Activated gamma-delta T cell (primary cell): ENCODE results near the gene ARFGAP2.
A peak's percentile ranks its signal among the peaks of the same experiment; 100 is the strongest.

Experiments used
- DNase-seq: peaks from one replicate; lab custom pipeline; 2025; lab: John Stamatoyannopoulos, UW

ARFGAP2 gene

GRCh38 chr11:47187723-47188122 lies 11.0 kb upstream of the ARFGAP2 start:
- DNase-seq = no peak

DNA sequence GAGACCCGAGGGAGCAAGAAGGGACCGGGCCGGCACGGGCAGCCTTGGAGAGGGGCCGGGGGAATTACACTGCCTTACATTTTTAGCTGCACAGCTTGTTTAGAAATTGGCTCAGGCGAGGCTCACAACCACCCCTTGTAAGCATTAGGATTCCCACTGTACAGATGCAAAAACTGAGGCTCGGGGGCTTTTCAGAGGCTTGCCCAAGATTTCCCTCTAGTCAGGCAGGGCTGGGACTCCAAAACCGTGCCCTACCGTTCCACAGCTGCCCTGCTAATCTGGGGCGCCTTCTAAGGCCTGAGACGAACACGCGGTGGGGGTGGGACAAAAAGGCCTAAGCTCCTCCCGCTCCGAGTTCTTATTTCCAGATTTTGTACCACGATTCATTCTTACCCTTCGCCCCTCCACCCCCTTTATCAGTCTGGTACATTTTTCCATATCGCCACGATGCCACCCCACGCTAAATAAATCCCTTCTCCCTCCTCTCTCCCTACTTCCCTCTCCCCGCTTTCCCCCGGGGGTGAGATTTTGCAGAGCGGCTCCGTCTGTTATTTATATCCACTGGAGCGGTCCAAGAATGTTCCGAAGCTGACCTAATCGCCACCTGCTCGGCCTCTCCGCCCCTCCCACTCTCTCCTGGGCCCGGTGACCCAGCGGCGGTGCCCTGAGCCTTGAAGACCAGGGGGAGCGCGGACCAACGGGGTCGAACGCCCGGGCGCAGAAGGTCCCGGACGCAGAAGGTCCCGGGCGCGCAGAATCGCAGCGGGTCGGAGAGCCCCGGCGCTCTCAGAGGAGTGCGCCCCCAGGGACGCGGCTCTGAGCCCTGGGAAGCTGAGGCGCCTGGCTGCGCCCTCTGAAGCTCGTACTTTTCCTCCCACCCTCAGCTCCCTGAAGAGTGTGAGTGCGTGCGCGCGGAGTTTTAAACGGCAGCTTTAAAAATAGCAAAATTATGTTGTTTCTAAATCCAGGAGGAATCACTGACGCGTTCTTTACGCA lies 10.3 kb upstream of the ARFGAP2 start:
- DNase-seq = no peak

DNA sequence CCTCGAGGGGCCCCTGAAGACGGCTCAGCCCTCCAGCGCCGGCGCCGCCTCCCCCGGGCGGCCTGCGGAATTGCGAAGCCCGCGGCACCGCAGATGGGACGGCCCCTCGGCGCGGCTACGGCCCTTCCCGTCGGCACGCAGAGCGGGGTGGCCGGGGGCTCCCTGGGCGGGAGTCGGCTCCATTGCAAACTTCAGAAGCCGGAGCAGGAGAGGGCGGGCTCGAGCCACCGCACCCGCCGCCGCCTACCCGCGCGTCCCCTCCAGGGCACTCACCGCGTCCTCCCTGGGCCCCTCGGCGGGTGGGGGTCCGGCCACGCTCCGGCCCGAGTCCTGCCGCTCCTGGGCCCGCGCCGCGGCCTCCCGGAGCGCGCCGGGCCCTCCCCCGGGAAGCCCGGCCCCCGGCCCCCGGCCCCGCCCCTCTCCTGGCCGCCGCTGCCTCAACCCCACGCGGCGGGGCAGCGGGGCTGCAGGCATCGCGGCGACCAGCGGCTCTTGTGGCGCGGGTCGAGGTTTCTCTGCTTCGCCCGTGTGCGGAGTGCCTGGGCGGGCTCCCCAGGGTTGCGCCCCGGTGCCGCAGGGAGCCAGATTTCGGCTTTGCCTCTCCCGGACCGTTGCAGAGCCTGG lies 9.5 kb upstream of the ARFGAP2 start, which contains the start of gene PACSIN3:
Gene PACSIN3 (minus strand): TSS at position 359 of the 624 bp plus-strand sequence. CDS start 3,707 bp downstream, outside the sequence.
- peak; percentile 37 for DNase-seq

DNA sequence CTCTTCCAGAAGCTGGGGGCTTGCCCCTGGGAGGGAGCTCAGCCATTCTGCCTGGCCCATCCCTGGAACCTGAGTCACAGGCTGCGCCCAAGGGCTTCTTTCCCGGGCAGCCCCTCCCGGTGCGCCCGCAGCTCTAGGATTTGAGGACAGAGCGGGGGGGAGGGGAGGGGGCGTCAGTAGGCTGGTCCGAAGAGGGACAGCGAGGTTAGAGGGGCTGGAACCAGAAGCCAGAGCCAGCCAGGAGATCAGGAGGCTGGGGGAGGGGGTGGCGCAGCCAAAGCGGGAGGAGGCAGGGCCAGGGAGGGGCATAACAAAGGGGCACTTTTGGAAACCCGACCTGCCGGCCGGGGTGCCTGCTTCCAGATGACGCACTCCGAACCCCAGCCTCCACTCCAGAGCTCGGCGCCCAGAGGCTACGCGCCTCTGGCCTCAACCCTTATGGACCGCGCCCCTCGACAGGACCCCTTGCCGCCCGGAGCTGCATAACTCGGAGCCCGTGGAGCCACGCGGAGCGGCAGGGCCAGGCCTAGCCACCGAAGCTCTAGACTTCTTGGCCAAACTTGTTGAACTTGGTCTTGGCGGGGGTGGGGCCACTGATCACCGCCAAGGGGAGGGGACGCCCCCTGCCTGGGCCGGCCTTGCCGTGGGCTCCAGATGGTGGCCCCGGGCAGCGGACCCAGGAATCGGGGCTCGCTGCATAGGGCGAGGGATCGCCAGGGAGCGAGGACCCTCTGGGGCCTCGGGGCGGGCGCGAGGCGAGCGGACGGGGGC lies 8.8 kb upstream of the ARFGAP2 start:
- DNase-seq = no peak

GRCh38 chr11:47184711-47185304 lies 8.1 kb upstream of the ARFGAP2 start:
- no peak for DNase-seq

DNA sequence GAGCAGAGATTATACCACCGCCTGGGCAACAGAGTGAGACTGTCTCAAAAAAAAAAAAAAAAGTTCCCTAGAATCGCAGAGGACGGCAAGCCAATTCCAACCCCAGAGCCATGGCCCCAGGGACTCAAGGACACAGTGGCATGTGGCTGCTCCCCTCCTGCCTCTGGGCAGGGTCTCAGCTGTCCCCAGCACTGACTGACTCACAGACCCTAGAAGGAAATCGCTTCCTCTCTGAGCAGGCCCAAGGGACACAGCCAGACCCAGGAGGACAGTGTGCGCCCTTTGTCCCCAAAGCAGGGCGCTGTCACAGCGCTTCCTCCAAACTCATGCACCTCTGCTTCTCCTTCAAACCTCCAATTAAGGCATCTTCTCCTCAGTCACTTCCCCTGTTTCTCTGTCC lies 7.3 kb upstream of the ARFGAP2 start:
- DNase-seq = no peak

GRCh38 chr11:47183031-47183856 lies 6.6 kb upstream of the ARFGAP2 start:
- DNase-seq = no peak

- no peak for DNase-seq
Measured at GRCh38 chr11:47182380-47182779, 5.7 kb upstream of the ARFGAP2 start.

DNA sequence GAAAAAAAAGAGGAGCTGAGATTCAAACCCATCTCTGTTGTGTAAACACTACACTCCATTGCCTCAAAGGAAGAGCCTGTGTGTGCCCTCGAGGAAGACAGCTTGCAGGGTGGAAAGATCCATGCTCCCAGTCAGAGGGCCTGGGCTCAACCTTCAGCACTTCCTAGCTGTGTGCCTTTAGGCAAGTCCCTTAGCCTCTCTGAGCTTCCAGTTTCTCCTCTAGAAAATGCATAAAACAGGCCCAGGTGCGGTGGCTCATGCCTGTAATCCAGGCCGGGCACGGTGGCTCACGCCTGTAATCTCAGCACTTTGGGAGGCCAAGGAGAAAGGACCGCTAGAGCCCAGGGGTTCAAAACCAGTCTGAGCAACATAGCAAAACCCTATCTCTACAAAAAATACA lies 4.6 kb upstream of the ARFGAP2 start:
- no peak for DNase-seq

DNA sequence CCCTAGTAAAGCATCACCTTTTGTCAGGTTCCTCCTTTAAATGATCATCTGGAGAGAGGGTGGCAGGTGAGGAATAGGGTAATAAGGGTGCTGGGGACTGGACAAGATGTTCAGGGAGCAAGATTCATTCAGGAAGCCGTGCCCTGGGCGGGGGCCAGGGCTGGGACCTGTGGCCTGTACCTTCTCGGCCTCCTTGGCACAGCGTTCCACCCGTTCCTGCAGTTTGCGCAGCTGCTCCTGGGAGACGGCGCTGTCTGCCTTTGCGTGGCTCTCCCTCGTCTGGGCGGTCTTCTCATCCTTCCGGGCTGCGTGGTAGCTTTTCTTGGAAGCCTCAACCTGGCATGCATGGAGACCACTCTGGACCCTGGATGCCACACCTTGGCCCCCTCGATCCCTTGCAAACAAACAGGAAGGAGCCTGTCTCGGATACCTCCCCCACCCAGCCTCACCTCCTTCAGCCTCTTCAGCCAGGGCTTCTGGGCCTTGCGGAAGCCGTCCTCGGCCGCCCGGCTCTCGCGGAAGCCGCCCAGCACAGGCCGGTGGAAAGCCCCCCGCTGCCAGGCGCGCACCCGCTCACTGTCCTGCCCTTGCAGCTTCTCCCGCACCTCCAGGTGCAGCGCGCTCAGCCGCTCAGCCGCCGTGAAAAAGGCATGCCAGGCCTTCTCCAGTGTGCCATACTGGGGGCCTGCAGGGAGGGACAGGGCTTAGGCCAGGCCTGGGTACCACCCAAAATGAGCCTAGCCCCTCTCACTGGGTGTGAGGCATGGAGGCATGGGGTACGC lies 3.5 kb upstream of the ARFGAP2 start:
- no peak for DNase-seq

GRCh38 chr11:47179655-47179991 lies 2.9 kb upstream of the ARFGAP2 start:
- DNase-seq = no peak

GRCh38 chr11:47178737-47179654 lies 2.3 kb upstream of the ARFGAP2 start:
- no peak for DNase-seq

DNA sequence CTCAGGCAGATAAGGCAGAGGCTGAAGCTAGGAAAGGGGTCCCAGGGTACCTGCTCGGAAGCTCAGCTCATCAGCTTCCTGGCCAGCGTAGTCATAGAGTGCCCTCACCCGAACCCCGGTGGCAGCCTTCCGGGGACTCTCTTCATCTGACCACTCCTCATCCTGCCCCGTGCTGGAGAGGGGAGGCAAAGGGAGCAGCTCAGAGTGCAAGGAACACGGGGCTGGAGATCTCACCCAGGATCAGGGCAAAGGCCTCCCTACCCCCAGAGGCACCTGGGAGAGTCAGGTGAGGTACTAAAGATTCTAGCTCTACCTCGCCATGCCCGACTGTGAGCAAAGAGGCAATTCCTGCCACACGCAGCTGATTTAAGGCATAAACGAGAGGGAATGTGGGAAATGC lies 1.6 kb upstream of the ARFGAP2 start:
- no peak for DNase-seq

GRCh38 chr11:47177846-47178245 lies 1.2 kb upstream of the ARFGAP2 start:
- no peak for DNase-seq

DNA sequence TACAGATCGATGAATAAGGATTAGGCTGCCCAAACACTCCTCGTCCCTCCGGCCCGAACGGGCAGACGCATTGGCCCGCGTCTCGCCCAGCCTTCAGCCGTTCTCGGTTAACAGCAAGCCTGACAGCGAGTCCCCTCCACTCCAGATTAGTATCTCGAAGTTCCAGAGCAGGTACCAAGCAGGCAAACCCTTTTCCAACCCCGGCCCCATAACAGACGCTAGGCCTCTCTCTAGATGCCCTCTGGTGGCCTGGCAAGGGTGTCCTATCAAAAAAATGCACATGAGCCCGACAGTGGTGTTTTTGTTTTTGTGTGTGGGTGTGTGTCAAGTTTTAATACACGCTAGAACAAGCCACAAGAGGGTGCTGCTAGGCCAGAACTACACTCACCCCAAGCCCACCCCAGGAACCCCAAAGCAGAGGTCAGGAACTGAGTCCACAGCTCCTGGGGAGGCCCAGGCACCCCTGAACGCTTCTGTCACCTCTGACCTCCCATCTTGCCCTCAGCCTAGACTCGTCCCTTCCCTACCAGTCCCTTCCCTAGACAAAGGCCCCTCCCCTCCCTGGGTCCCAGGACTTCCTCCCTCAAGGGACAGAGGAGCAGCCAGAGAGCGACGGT lies 658 bp upstream of the ARFGAP2 start:
- DNase-seq = no peak

DNA sequence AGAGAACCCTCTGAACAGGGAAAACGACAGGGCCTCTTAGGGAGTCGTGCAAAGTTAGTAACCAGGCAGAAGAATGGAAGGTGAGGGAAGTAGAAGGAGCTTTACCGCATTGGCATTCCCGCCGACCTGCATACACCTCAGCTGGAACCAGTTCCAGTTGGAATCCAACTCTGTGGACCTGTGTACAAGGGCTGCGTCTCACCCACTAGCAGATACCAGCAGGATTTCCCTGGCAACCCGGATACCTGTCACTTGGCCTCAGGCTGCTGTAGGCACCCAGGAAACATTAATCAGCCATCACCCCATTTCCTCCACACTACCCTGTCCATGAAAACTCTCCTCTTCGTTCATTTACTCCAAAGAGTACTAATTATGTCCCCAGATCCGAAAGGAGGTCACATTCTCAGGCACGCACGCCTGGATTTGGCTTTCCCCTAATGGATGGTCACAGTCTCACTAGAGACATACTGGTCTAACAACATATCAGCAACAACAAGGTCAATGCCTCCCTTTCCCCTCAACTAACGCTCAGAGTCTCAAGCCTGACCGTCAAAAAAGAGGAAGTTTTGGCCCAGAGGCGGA lies 842 bp downstream of the ARFGAP2 start:
- DNase-seq = no peak

DNA sequence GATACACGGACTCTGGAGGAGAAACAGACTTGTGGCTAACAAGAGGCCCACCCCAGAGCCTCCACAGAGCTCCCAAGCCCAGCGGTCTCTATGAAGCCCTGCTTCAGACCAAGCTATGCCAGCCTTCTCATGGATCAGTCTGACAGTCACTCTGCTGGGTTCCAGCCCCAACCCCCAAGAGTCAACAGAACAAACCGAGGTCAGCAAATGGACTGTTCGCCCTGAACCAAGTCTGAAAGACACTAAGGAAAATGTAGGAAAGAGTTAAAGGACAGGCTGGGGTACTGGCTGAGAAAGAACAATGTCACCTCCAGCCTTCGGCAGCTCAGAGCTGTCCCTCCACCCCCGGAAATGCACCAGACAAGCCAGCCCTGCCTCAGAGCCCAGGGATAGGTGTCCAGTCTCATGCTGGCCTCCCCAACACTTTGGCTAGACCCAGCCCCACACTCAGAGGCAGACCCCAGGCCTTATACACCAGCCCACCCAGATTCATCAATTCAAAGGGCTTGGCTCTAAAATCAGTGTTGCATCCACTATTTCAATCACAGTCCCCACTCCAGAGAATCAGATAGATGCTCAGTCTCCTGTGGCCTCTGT lies 3.8 kb downstream of the ARFGAP2 start:
- no peak for DNase-seq

- DNase-seq = no peak
Measured at GRCh38 chr11:47171856-47172255, 4.8 kb downstream of the ARFGAP2 start.
